ENCODE measurements around the gene FAM167B.
"Not testable (repeated sequence)": the region's sequence is repeated elsewhere in the genome, so short reads cannot be mapped to it uniquely, and the experiment has no call there.

Gene FAM167B

DNA sequence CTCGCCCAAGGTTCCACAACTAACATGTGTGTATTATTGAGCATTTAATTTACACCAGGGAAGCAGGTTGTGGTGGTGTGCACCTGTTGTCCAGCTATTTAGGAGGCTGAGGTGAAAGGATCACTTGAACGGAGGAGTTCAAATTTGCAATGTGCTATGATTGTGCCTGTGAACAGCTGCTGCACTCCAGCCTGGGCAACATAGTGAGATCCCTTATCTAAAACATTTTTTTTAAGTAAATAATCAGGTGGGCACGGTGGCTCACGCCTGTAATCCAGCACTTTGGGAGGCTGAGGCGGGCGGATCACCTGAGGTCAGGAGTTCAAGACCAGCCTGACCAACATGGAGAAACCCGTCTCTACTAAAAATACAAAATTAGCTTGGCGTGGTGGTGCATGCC, 37.8 kb downstream of the FAM167B start:
- H3K4me1 ChIP-seq (ENCODE audit: insufficient read depth, low read length); H2AFZ ChIP-seq (ENCODE audit: low read depth, low read length); H3K27me3 ChIP-seq (ENCODE audit: insufficient read depth, low read length); H3K4me3 ChIP-seq (ENCODE audit: low read length); H3K36me3 ChIP-seq (ENCODE audit: insufficient read depth, low read length); H3K9me3 ChIP-seq (ENCODE audit: low read length): not testable (repeated sequence)

DNA sequence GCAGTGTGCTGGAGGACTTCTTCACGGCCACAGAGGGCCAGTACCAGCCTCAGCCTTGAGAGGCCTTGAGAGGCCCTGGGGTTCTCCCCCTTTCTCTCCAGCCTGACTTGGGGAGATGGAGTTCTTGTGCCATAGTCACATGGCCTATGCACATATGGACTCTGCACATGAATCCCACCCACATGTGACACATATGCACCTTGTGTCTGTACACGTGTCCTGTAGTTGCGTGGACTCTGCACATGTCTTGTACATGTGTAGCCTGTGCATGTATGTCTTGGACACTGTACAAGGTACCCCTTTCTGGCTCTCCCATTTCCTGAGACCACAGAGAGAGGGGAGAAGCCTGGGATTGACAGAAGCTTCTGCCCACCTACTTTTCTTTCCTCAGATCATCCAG, 38.6 kb downstream of the FAM167B start:
- H3K36me3 ChIP-seq (ENCODE audit: insufficient read depth, low read length) = no peaks in the 10 kb centered on the region
- H2AFZ ChIP-seq (ENCODE audit: low read depth, low read length) = no peak overlapping the region
- H3K9me3 ChIP-seq (ENCODE audit: low read length) = no peaks in the 10 kb centered on the region

DNA sequence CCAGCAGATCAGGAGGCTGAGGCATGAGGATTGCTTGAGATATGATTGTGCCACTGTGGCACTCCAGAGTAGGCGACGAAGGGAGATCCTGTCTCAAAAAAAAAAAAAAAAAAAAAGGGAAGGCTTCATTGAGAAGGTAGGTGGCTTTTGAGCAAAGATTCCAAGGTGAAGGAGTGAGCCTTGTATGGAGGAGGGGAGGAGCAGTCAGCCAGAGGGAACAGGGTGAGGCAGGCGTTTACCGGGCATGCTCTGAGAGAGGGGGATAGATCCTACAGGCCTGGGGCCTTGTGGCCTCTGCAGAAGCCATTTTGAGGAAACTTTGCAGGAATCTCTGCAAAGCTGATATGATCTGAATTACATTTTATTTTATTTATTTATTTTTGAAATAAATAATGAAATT, 39.7 kb downstream of the FAM167B start:
- H2AFZ ChIP-seq (ENCODE audit: low read depth, low read length) = no peak overlapping the region
- H3K36me3 ChIP-seq (ENCODE audit: insufficient read depth, low read length) = no peaks in the 10 kb centered on the region
- H3K27me3 ChIP-seq (ENCODE audit: insufficient read depth, low read length) = no peaks in the 10 kb centered on the region
- no peaks in the 10 kb centered on the region for H3K4me1 ChIP-seq (ENCODE audit: insufficient read depth, low read length)
- H3K9me3 ChIP-seq (ENCODE audit: low read length) = no peaks in the 10 kb centered on the region
- no peak overlapping the region for H3K4me3 ChIP-seq (ENCODE audit: low read length)

More for the DNA sequence above, 38.6 kb downstream of the FAM167B start:
- Histone ChIP-seq H3K4me3 (ENCODE audit: low read length) (no peak overlapping the region), H3K4me1 (ENCODE audit: insufficient read depth, low read length) (no peaks in the 10 kb centered on the region), H3K27me3 (ENCODE audit: insufficient read depth, low read length) (no peaks in the 10 kb centered on the region)

DNA sequence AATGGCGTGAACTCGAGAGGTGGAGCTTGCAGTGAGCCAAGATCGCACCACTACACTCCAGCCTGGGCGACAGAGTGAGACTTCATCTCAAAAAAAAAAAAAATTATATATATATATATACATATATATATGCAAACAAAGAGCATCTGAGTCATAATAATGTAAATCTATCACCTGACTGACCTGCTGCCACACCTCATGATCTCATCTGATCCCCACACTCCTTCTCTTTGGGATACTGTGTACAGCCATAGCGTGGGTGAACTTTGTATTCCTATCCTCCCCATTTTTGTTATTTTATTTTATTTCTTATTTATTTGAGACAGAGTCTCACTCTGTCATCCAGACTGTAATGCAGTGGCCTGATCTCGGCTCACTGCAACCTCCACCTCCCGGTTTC, 42.2 kb downstream of the FAM167B start:
- no peak overlapping the region for H2AFZ ChIP-seq (ENCODE audit: low read depth, low read length)
- H3K9me3 ChIP-seq (ENCODE audit: low read length) = no peaks in the 10 kb centered on the region
- no peaks in the 10 kb centered on the region for H3K27me3 ChIP-seq (ENCODE audit: insufficient read depth, low read length)
- no peaks in the 10 kb centered on the region for H3K36me3 ChIP-seq (ENCODE audit: insufficient read depth, low read length)
- peaks cover 4% of the 10 kb centered on the region for H3K4me1 ChIP-seq (ENCODE audit: insufficient read depth, low read length)
- H3K4me3 ChIP-seq (ENCODE audit: low read length) = no peak overlapping the region

DNA sequence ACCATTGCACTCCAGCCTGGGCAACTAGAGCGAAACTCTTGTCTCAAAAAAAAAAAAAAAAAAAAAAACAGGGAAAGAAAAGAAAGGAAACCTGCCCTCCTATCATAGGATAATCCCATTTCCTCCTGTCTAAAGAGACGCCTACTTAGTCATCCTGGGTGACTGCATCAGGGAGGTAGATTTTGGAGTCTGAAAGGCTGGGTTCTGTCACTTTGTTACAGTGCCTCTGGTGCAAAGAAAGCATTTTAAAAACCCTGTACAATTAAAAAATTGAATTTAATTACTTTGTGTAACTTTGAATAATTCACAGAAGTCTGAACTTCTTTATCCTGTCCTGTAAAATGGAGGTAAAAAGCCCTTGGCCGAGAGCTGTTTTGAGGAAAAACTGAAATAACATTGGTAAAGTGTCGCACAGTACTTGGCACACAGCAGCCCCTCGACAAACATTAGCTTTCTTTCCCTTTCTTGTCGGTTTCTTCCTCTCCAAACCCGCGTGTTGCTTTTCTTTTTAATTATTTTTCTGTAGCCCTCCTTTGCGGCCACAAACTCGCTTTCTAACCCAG, 44.2 kb downstream of the FAM167B start:
- Histone ChIP-seq H3K4me1 (ENCODE audit: insufficient read depth, low read length) (peaks cover 4% of the 10 kb centered on the region), H3K4me3 (ENCODE audit: low read length) (peak overlapping the region; percentile 79)

DNA sequence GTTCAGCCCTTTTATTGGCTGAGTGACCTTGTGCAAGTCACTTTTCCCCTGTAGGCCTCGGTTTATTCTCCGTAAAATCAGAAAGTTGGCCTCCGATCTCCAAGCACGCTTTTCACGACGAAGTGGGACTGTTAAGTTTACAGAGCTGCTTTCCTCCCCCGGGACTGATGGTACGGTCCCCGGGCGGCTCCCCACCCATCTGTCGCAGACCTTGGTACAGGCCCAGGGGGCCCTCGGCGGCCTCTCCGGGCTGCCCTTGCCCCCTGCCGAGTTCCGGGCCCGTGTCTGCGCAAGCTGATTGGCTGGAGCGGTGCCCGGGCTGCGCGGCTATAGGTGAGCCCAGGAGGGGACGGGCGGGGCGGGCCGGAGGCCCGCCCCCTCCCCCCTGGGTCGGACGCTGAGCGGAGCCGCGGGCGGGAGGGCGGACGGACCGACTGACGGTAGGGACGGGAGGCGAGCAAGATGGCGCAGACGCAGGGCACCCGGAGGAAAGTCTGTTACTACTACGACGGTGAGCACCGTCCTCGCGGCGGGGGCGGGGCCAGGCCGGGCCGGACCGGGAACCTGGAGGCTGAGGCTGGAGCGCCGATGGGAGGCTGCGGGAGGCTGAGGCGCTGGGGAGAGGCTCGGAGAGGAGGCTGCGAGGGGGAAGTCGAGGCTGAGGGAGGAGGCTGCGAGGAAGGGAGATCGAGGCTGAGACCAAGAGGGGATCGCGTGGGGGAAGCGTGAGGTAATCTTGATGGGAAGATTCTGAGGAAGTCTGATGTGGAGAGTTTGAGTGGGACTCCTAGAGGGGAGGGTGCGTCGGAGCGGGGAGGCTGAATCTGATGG, 44.9 kb downstream of the FAM167B start, which contains the start of gene HDAC1:
HDAC1 (plus strand) TSS at position 376 of the 831 bp plus-strand sequence; CDS start at position 463, 87 bp downstream.
- H3K4me1 ChIP-seq (ENCODE audit: insufficient read depth, low read length) = peaks cover 4% of the 10 kb centered on the region
- no peaks in the 10 kb centered on the region for H3K27me3 ChIP-seq (ENCODE audit: insufficient read depth, low read length)
- H3K9me3 ChIP-seq (ENCODE audit: low read length) = no peaks in the 10 kb centered on the region
- H3K4me3 ChIP-seq (ENCODE audit: low read length) = peak within 1 kb of the TSS; percentile 79
- H3K36me3 ChIP-seq (ENCODE audit: insufficient read depth, low read length) = peaks cover 11% of the 10 kb centered on the region
- peak within 1 kb of the TSS; percentile 87 for H2AFZ ChIP-seq (ENCODE audit: low read depth, low read length)

More for the DNA sequence above, 44.2 kb downstream of the FAM167B start:
- Histone ChIP-seq H3K9me3 (ENCODE audit: low read length) (no peaks in the 10 kb centered on the region), H3K27me3 (ENCODE audit: insufficient read depth, low read length) (no peaks in the 10 kb centered on the region), H2AFZ (ENCODE audit: low read depth, low read length) (peak overlapping the region; percentile 87), H3K36me3 (ENCODE audit: insufficient read depth, low read length) (peaks cover 6% of the 10 kb centered on the region)

DNA sequence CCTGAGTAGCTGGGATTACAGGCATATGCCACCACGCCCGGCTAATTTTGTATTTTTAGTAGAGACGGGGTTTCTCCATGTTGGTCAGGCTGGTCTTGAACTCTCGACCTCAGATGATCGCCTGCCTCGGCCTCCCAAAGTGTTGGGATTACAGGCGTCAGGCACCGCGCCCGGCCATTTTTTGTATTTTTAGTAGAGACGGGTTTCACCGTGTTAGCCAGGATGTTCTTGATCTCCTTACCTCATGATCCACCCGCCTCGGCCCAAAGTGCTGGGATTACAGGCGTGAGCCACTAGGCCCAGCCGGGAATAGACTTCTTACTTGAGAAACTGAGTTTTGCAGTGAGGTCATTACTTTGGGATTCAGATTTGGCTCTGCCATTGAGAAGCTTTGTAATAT, 51.2 kb downstream of the FAM167B start:
- not testable (repeated sequence) for H2AFZ ChIP-seq (ENCODE audit: low read depth, low read length); H3K4me3 ChIP-seq (ENCODE audit: low read length); H3K4me1 ChIP-seq (ENCODE audit: insufficient read depth, low read length); H3K9me3 ChIP-seq (ENCODE audit: low read length); H3K27me3 ChIP-seq (ENCODE audit: insufficient read depth, low read length)
- peaks cover 26% of the 10 kb centered on the region for H3K36me3 ChIP-seq (ENCODE audit: insufficient read depth, low read length)

Measured in neuron (in vitro differentiated cells).